Measurements from ENCODE around the gene DGAT2L6. TPM values are rescaled to one million over a fixed set of nuclear protein-coding genes. Genes with fewer than 3 reads are reported as not detected.
"Not testable (repeated sequence)": the region's sequence is repeated elsewhere in the genome, so short reads cannot be mapped to it uniquely, and the experiment has no call there.

Gene DGAT2L6
- total RNA-seq, 1 experiment from 2014 or later, result not detected

GRCh38 chrX:70208479-70208878 lies 31.2 kb downstream of the DGAT2L6 start:
- ATAC-seq, result no peak
- Mint-ChIP-seq H3K36me3 (no peaks in the 10 kb centered on the region), H3K27ac (no peak overlapping the region), H3K27me3 (ENCODE audit: low read depth) (peaks cover 11% of the 10 kb centered on the region), H3K4me3 (no peak overlapping the region), H3K4me1 (no peaks in the 10 kb centered on the region), H3K9me3 (peaks cover 10% of the 10 kb centered on the region)
- CTCF ChIA-PET, result no interaction called here
- no peak for TF ChIP-seq GABPB1 (CRISPR knock-in tag; IDR thresholded peaks at IDR 0.05)
- DNase-seq (ENCODE audit: low spot score), result no peak
- POLR2A ChIA-PET, result no interaction called here

GRCh38 chrX:70209570-70209969 lies 32.3 kb downstream of the DGAT2L6 start:
- CTCF ChIA-PET; H3K27ac Mint-ChIP-seq; H3K36me3 Mint-ChIP-seq; ATAC-seq; H3K27me3 Mint-ChIP-seq (ENCODE audit: low read depth); H3K4me1 Mint-ChIP-seq; H3K4me3 Mint-ChIP-seq; POLR2A ChIA-PET; DNase-seq (ENCODE audit: low spot score): not testable (repeated sequence)
- H3K9me3 Mint-ChIP-seq, result peaks cover 12% of the 10 kb centered on the region

GRCh38 chrX:70219938-70220764 lies 42.9 kb downstream of the DGAT2L6 start:
- no peak for TF ChIP-seq ESRRA (CRISPR knock-in tag; IDR thresholded peaks at IDR 0.05; ENCODE audit: borderline replicate concordance)
- TF ChIP-seq PREB (CRISPR knock-in tag; IDR thresholded peaks at IDR 0.05; ENCODE audit: borderline replicate concordance), result no peak
- no peak for TF ChIP-seq NFE2L1 (CRISPR knock-in tag; IDR thresholded peaks at IDR 0.05)
- TF ChIP-seq ZBTB21 (CRISPR knock-in tag; IDR thresholded peaks at IDR 0.05; ENCODE audit: borderline replicate concordance), result no peak
- no peak for TF ChIP-seq MLX (CRISPR knock-in tag; IDR thresholded peaks at IDR 0.05)
- TF ChIP-seq GABPB1 (CRISPR knock-in tag; IDR thresholded peaks at IDR 0.05), result no peak
- no peak for TF ChIP-seq KAT7 (CRISPR knock-in tag; IDR thresholded peaks at IDR 0.05; ENCODE audit: borderline replicate concordance)
- no peak for TF ChIP-seq CDX4 (CRISPR knock-in tag; IDR thresholded peaks at IDR 0.05; ENCODE audit: borderline replicate concordance)
- no peak for TF ChIP-seq ZSCAN18 (CRISPR knock-in tag; IDR thresholded peaks at IDR 0.05)
- no peak for TF ChIP-seq TP53 (CRISPR knock-in tag; IDR thresholded peaks at IDR 0.05)
- no peak for TF ChIP-seq CREM (CRISPR knock-in tag; IDR thresholded peaks at IDR 0.05)
- TF ChIP-seq ATF1 (CRISPR knock-in tag; IDR thresholded peaks at IDR 0.05), result no peak
- TF ChIP-seq MYBL2 (CRISPR knock-in tag; IDR thresholded peaks at IDR 0.05), result no peak
- TF ChIP-seq AR (CRISPR knock-in tag; IDR thresholded peaks at IDR 0.05), result no peak
- no peak for TF ChIP-seq GRHL2 (CRISPR knock-in tag; IDR thresholded peaks at IDR 0.05; ENCODE audit: insufficient replicate concordance, severe bottlenecking)
- no peak for TF ChIP-seq JUN (CRISPR knock-in tag; IDR thresholded peaks at IDR 0.05)
- no peak overlapping the region for H3K27ac Mint-ChIP-seq
- H3K9me3 Mint-ChIP-seq, result peaks cover under 1% of the 10 kb centered on the region; the same call in 1 of the 2 replicates
- peaks cover 3% of the 10 kb centered on the region for H3K36me3 Mint-ChIP-seq
- no peaks in the 10 kb centered on the region for H3K4me1 Mint-ChIP-seq
- ChIA-PET POLR2A (no interaction called here), CTCF (interaction anchor here (1.0 to 1.1 kb wide), 2 partner anchors 43 to 54 kb away, joined by 3 to 6 read pairs; no protein-coding TSS in a partner anchor)
- H3K4me3 Mint-ChIP-seq, result no peak overlapping the region
- no peaks in the 10 kb centered on the region for H3K27me3 Mint-ChIP-seq (ENCODE audit: low read depth)
- DNase-seq (ENCODE audit: low spot score), result no peak
- ATAC-seq, result no peak

Data from WTC11 (cell line).